HL-60 (cell line): Measurements from ENCODE around the gene SYT10.

Source experiments
- GABPA ChIP-seq: IDR thresholded peaks from 2 replicates; pipeline ENCODE4 v1.6.1; 2012; ENCODE audit warnings: low read depth
- POLR2AphosphoS5 ChIP-seq: IDR thresholded peaks from 2 replicates; pipeline ENCODE4 v1.6.1; 2012; ENCODE audit warnings: low read depth
- TF ChIP-seq, protein P1 (sequence below): IDR thresholded peaks from one replicate; pipeline ENCODE4 v1.5.1; 2011; ENCODE audit warnings: low read length, control low read depth, inconsistent platforms; ENCODE audit not compliant: insufficient read depth
- TF ChIP-seq, protein P2 (sequence below): IDR thresholded peaks from 2 replicates; pipeline ENCODE4 v1.6.1; 2012; ENCODE audit warnings: low read depth; ENCODE audit not compliant: insufficient replicate concordance

DNA sequence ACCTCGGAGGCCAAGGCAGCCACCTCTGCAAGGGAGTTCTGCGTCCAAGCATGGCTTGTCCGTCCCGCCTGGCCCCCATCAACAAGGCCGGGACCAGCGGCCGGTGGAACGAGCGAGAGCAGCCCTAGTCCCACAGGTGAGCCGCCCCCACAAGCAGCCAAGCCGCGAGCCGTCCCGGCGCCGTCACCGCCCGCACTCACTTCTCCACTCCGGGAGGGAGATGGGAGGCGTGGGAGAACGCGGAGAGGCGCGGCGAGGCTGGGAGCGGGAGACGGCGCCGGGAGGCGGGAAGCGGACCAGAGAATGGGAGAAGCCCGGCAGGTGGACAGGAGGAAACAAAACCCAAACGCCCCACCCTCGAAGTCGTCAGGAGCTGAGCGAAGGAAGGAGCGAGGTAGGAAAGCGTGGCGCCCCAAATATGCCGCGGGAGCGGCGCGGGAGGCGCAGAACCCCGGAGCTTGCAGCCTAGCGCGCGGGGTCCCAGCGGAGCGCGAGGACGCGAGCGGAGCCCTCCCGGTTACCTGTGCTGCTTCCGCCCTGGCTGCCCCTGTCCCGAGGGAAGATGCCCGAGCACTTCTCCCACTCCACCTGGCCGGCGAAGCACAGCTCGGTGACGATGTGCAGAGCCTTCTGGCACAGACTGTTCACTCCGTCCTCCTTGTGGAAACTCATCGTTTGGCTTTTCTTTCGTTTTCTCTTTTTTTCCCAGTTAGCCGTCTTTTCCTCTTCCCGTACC is 600 bp downstream of the SYT10 start:
- TF ChIP-seq, protein P1, sequence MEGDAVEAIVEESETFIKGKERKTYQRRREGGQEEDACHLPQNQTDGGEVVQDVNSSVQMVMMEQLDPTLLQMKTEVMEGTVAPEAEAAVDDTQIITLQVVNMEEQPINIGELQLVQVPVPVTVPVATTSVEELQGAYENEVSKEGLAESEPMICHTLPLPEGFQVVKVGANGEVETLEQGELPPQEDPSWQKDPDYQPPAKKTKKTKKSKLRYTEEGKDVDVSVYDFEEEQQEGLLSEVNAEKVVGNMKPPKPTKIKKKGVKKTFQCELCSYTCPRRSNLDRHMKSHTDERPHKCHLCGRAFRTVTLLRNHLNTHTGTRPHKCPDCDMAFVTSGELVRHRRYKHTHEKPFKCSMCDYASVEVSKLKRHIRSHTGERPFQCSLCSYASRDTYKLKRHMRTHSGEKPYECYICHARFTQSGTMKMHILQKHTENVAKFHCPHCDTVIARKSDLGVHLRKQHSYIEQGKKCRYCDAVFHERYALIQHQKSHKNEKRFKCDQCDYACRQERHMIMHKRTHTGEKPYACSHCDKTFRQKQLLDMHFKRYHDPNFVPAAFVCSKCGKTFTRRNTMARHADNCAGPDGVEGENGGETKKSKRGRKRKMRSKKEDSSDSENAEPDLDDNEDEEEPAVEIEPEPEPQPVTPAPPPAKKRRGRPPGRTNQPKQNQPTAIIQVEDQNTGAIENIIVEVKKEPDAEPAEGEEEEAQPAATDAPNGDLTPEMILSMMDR: no peak
- no peak for TF ChIP-seq POLR2AphosphoS5
- TF ChIP-seq, protein P2, sequence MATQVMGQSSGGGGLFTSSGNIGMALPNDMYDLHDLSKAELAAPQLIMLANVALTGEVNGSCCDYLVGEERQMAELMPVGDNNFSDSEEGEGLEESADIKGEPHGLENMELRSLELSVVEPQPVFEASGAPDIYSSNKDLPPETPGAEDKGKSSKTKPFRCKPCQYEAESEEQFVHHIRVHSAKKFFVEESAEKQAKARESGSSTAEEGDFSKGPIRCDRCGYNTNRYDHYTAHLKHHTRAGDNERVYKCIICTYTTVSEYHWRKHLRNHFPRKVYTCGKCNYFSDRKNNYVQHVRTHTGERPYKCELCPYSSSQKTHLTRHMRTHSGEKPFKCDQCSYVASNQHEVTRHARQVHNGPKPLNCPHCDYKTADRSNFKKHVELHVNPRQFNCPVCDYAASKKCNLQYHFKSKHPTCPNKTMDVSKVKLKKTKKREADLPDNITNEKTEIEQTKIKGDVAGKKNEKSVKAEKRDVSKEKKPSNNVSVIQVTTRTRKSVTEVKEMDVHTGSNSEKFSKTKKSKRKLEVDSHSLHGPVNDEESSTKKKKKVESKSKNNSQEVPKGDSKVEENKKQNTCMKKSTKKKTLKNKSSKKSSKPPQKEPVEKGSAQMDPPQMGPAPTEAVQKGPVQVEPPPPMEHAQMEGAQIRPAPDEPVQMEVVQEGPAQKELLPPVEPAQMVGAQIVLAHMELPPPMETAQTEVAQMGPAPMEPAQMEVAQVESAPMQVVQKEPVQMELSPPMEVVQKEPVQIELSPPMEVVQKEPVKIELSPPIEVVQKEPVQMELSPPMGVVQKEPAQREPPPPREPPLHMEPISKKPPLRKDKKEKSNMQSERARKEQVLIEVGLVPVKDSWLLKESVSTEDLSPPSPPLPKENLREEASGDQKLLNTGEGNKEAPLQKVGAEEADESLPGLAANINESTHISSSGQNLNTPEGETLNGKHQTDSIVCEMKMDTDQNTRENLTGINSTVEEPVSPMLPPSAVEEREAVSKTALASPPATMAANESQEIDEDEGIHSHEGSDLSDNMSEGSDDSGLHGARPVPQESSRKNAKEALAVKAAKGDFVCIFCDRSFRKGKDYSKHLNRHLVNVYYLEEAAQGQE: no peak
- no peak for TF ChIP-seq GABPA
